Urinary bladder (tissue), 4 donors: ENCODE data around the gene KIF13A. TPM values are rescaled to one million over a fixed set of nuclear protein-coding genes. Genes with fewer than 3 reads are reported as not detected.
"Not testable (repeated sequence)": the region's sequence is repeated elsewhere in the genome, so short reads cannot be mapped to it uniquely, and the experiment has no call there.

Experiments
- DNase-seq: peaks from one replicate; pipeline ENCODE4 v3.0.0-alpha.2; 2015; ENCODE audit errors: extremely low spot score
- H3K27ac ChIP-seq: one replicate; pipeline ENCODE4 v1.5.1; 2013; ENCODE audit warnings: low read depth, mild to moderate bottlenecking, moderate library complexity
- H3K36me3 ChIP-seq: one replicate; pipeline ENCODE4 v1.6.1; 2013; ENCODE audit warnings: mild to moderate bottlenecking, moderate library complexity; ENCODE audit not compliant: insufficient read depth
- H3K4me1 ChIP-seq: one replicate; pipeline ENCODE4 v1.6.1; 2013; ENCODE audit warnings: mild to moderate bottlenecking, moderate library complexity; ENCODE audit not compliant: insufficient read depth
- H3K4me3 ChIP-seq: one replicate; pipeline ENCODE4 v1.5.1; 2013; ENCODE audit warnings: low read depth, low read length
- WGBS: extraction: QIAGEN DNeasy Blood & Tissue Kit; methylation state at CpG from one replicate; pipeline ENCODE4 v1.1.7; 2013; 5-methylcytosine and 5-hydroxymethylcytosine counted together
- polyA plus RNA-seq: library from polyadenylated mRNA; stranded (reverse); fragments of 200-250 nt; gene quantifications from one replicate; pipeline ENCODE4 v1.2.3, GENCODE V29; 2013
- total RNA-seq: library from RNA; depleted of rRNA; stranded (reverse); fragments of >200 nt; gene quantifications from one replicate; pipeline ENCODE4 v1.2.3, GENCODE V29; 2014
- donor health status: healthy with polysubstance abuse.
- donor health status: healthy.

The KIF13A gene
- total and polyA plus RNA-seq, 2 donors, result 41.1 to 64.7 TPM

DNA sequence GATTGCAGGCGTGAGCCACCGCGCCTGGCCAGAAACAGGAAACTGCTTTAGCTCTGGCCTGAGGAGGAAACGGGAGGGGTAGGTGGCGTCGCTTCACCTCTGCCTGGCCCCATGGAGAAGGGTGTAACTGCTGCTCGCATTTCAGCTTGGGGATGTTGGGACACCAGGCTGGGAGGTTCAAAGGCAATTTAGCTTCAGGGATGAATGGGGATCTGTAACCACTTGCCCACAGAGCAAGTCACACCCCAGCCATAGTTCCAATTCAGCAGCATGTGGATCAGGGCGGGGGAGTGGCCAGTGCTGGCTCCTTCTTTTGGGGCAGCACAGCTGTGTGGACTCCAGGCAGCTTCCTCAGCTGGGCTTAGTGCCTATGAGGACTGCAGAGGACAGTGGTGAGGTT, 245.9 kb downstream of the KIF13A start:
- H3K36me3 ChIP-seq, result no peaks in the 10 kb centered on the region
- no peaks in the 10 kb centered on the region for H3K4me1 ChIP-seq
- H3K27ac ChIP-seq, result no peak overlapping the region
- no peak for DNase-seq
- no peak overlapping the region for H3K4me3 ChIP-seq
- WGBS, result 50% methylated on average over 8 of the region's 8 CpGs

GRCh38 chr6:17740559-17741220, 246.7 kb downstream of the KIF13A start:
- no peaks in the 10 kb centered on the region for H3K4me1 ChIP-seq
- WGBS, result 53% methylated on average over 5 of the region's 5 CpGs
- no peak overlapping the region for H3K27ac ChIP-seq
- H3K4me3 ChIP-seq, result no peak overlapping the region
- H3K36me3 ChIP-seq, result no peaks in the 10 kb centered on the region
- DNase-seq, result no peak

DNA sequence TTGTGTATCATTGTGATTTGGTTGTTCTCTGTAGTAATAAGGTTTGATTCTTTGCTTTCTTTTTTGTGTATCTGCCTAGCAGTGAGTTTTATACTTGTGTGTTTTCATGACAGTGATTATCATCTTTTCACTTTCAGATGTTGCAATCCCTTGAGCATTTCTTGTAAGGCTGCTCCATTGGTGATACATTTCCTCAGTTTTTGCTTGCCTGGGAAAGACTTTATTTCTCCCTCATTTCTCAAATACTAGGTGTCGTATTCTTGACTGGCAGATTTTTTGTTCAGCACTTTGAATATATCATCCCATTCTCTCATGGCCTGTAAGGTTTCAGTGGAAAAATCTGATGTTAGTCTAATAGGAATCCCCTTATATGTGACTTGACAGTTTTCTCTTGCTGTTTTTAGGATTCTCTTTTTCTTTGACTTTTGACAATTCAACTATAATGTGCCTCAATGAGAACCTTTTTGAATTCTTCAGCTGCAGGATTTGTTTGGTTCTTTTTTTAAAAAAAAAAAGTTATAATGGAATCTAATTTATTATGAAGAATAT, 249.7 kb downstream of the KIF13A start:
- no peak for DNase-seq
- WGBS, result 91% methylated on average over 1 of the region's 1 CpG
- no peak overlapping the region for H3K4me3 ChIP-seq
- H3K4me1 ChIP-seq, result no peaks in the 10 kb centered on the region
- H3K27ac ChIP-seq, result no peak overlapping the region
- no peaks in the 10 kb centered on the region for H3K36me3 ChIP-seq

- H3K36me3 ChIP-seq, H3K4me1 ChIP-seq, H3K4me3 ChIP-seq, DNase-seq, H3K27ac ChIP-seq: not testable (repeated sequence)
- 94% methylated on average over 19 of the region's 27 CpGs for WGBS
Measured at GRCh38 chr6:17735311-17735710, 252.1 kb downstream of the KIF13A start.

DNA sequence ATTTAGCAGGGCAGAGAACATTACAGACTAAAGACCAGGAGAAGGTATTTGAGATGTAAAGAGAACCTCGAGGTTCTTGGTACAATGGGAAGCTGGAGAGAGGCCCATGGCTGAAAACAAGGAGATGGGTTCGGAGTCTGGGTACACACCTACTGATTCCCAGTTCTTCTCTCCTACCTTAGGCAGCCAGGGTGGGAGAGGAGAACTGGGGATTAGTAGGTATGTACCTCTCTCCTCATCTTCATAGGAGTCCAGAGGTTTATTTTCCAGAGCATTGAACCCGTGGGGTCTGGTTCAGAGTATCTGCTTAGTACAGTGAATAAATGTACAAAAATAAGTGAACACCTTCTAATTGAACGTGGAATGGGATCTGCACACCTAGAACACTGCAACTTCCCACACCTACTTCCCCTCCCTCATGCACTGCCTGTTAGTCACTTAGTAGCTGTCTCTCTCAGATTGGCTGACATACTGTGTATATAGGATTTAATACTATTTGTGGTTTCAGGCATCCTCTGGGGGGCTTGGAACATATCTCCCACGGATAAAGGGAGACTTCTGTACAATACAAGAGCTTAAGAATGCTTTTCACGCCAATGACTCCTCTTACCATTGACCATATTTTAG, 257.2 kb downstream of the KIF13A start:
- Histone ChIP-seq H3K4me3 (no peak overlapping the region), H3K36me3 (no peaks in the 10 kb centered on the region), H3K4me1 (no peaks in the 10 kb centered on the region), H3K27ac (no peak overlapping the region)
- WGBS, result 77% methylated on average over 6 of the region's 6 CpGs
- no peak for DNase-seq

DNA sequence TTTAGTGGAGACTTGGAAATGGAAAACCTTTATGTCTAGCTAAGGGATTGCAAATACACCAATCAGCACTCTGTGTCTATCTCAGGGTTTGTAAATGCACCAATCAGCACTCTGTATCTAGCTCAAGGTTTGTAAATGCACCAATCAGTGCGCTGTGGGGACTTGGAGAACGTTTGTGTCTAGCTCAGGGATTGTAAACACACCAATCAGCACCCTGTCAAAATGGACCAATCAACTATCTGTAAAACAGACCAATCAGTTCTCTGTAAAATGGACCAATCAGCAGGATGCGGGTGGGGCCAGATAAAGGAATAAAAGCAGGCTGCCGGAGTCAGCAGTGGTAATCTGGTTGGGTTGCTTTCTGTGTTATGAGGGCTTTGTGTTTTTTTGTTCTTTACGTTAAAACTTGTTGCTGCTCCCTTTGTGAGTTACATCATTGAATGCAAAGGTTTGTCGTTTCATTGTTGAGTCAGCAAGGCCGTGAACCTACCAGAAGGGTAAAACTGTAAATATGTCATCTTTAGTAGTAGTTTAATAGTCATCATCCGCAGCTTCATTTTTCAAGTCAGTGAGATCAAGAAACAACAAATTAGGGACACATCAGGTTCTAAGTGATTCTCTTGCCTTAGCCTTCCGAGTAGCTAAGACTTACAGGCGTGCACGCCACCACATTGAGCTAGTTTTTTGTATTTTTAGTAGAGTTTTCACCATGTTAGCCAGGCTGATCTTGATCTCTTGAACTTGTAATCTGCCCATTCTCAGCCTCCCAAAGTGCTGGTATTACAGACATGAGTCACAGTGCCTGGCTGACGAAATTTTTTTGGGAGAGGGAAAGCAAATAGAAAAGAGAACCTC, 258.0 kb downstream of the KIF13A start:
- Histone ChIP-seq H3K27ac (no peak overlapping the region), H3K36me3 (no peaks in the 10 kb centered on the region), H3K4me1 (no peaks in the 10 kb centered on the region), H3K4me3 (no peak overlapping the region)
- 82% methylated on average over 12 of the region's 12 CpGs for WGBS
- no peak for DNase-seq

GRCh38 chr6:17728551-17729222, 258.7 kb downstream of the KIF13A start:
- no peak for DNase-seq
- Histone ChIP-seq H3K4me1 (no peaks in the 10 kb centered on the region), H3K4me3 (no peak overlapping the region), H3K27ac (no peak overlapping the region), H3K36me3 (no peaks in the 10 kb centered on the region)
- WGBS, result 95% methylated on average over 49 of the region's 49 CpGs

DNA sequence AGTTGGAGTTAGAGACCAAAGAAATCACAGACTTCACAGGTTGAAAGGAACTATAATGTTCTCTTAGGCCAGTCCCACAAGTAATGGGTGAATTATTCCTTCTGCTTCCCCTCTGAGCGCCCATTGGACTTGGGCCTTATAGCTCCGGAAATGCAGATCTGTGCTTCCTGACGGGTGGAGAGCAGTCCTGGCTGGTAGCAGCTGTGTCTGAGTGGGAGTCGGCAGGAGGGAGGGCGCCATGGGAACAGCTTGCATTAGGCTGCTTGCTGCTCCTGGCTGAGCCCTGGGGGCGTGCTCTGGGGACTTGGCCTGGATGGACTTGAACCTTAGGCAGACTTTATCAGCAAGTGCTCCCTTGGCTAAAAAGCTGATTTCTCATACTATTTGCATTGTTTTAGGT, 262.4 kb downstream of the KIF13A start:
- DNase-seq, result peak; percentile 51

DNA sequence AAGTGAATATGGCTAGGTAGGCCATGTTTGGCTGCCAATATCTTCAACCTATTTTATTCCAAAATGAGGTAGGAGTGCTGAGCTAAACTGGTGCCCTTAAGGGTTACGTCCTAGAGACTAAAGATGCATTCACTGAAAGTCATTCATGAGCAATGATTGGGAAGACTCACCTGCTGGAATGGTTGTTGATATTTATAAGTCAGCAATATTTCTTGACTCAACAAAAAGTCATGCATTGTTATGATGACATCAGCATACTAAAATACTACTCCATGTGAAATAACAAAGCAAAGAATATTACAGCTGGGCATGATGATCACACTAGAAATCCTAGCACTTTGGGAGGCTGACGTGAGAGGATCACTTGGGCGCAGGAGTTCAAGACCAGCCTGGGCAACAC, 263.1 kb downstream of the KIF13A start:
- Histone ChIP-seq H3K4me3 (no peak overlapping the region), H3K27ac (no peak overlapping the region), H3K4me1 (no peaks in the 10 kb centered on the region), H3K36me3 (no peaks in the 10 kb centered on the region)
- WGBS, result 95% methylated on average over 3 of the region's 3 CpGs
- no peak for DNase-seq

More for the DNA sequence above, 262.4 kb downstream of the KIF13A start:
- no peak overlapping the region for H3K27ac ChIP-seq
- 20% methylated on average over 6 of the region's 6 CpGs for WGBS
- H3K36me3 ChIP-seq, result no peaks in the 10 kb centered on the region
- H3K4me3 ChIP-seq, result no peak overlapping the region
- H3K4me1 ChIP-seq, result no peaks in the 10 kb centered on the region

DNA sequence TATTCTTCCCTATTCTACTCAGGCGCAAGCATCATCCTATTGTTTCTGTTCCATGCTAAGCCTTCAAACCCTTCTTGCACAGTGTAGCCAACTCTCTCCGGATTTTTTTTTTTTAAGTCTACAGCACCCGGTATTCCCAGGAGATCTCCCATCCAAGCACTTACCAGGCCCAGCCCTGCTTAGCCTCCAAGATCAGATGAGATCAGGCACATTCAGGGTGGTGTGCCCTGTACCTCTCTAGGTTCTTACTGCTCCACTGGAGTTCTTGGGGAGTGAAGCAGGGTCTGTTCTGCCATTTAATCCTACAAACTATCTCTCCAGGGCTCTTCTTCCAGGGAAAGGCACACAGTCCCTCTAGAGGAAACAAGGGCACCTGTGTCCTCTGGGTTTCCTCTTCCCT, 265.8 kb downstream of the KIF13A start:
- H3K27ac ChIP-seq, result no peak overlapping the region
- no peaks in the 10 kb centered on the region for H3K36me3 ChIP-seq
- 68% methylated on average over 3 of the region's 3 CpGs for WGBS
- no peak overlapping the region for H3K4me3 ChIP-seq
- H3K4me1 ChIP-seq, result no peaks in the 10 kb centered on the region
- DNase-seq, result no peak

GRCh38 chr6:17719323-17720041, 268.0 kb downstream of the KIF13A start:
- Histone ChIP-seq H3K36me3 (no peaks in the 10 kb centered on the region), H3K4me1 (no peaks in the 10 kb centered on the region), H3K4me3 (no peak overlapping the region), H3K27ac (no peak overlapping the region)
- no peak for DNase-seq
- WGBS, result 59% methylated on average over 3 of the region's 3 CpGs

- 56% methylated on average over 2 of the region's 2 CpGs for WGBS
Measured at GRCh38 chr6:17716221-17716620, 271.2 kb downstream of the KIF13A start.

More at GRCh38 chr6:17716221-17716620, 271.2 kb downstream of the KIF13A start:
- Histone ChIP-seq H3K36me3 (no peaks in the 10 kb centered on the region), H3K4me3 (no peak overlapping the region), H3K4me1 (no peaks in the 10 kb centered on the region), H3K27ac (no peak overlapping the region)
- no peak for DNase-seq
